Cardiac atrium fibroblast (primary cell): ENCODE results near the gene RNASEH2B. TPM values are rescaled to one million over a fixed set of nuclear protein-coding genes. Genes with fewer than 3 reads are reported as not detected.

Experiments
- total RNA-seq: library from RNA; depleted of rRNA; stranded (reverse); fragments of >200 nt; gene quantifications from 2 replicates; pipeline ENCODE4 v1.2.3, GENCODE V29; 2015

The RNASEH2B gene
- 20.4 and 30.5 TPM in 2 replicates for total RNA-seq

GRCh38 chr13:50909605-50910484 lies at the start of gene RNASEH2B:
Gene RNASEH2B (plus strand): TSS chr13:50909791. CDS start chr13:50910077, 286 bp downstream.

Other genes starting within 250 kb of the RNASEH2B start
- gene DLEU7, start 66.1 kb upstream of the RNASEH2B start, total RNA-seq, result not detected in 2 replicates
- not detected in 2 replicates for gene C13orf42, start 201.5 kb downstream of the RNASEH2B start, total RNA-seq